ENCODE results near the gene C17orf50. TPM values are rescaled to one million over a fixed set of nuclear protein-coding genes. Genes with fewer than 3 reads are reported as not detected.

C17orf50 gene
- total RNA-seq, 1 donor: not detected

DNA sequence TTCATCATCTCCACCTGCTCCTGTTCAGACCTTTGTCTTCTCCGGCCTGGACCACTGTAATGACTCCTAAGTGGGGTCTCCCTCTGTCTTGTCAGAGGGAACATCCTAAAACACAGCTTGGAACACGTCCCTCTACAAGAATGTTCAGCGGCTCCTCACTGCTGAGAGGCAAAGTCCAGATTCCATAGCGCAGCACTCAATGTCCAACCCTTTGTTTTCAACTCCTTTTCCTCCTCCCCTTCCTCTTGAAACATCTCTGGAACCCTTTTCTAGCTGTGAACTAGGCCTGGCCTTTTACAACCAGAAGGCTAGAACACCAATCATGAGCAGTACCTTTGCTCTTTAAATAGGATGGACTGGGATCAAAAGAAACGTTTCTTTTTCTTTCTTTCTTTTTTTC, 914 bp downstream of the C17orf50 start:
- DNase-seq (ENCODE audit: low read depth): no peak
- TF ChIP-seq, protein P1, sequence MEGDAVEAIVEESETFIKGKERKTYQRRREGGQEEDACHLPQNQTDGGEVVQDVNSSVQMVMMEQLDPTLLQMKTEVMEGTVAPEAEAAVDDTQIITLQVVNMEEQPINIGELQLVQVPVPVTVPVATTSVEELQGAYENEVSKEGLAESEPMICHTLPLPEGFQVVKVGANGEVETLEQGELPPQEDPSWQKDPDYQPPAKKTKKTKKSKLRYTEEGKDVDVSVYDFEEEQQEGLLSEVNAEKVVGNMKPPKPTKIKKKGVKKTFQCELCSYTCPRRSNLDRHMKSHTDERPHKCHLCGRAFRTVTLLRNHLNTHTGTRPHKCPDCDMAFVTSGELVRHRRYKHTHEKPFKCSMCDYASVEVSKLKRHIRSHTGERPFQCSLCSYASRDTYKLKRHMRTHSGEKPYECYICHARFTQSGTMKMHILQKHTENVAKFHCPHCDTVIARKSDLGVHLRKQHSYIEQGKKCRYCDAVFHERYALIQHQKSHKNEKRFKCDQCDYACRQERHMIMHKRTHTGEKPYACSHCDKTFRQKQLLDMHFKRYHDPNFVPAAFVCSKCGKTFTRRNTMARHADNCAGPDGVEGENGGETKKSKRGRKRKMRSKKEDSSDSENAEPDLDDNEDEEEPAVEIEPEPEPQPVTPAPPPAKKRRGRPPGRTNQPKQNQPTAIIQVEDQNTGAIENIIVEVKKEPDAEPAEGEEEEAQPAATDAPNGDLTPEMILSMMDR (IDR thresholded peaks at IDR 0.05; ENCODE audit: insufficient read depth, low read length): no peak
- H3K4me3 ChIP-seq (ENCODE audit: low read depth, low read length): no peak overlapping the region

GRCh38 chr17:35763767-35764122, 3.1 kb downstream of the C17orf50 start:
- TF ChIP-seq, protein P1 (IDR thresholded peaks at IDR 0.05; ENCODE audit: insufficient read depth, low read length): no peak
- peak overlapping the region; percentile 39 for H3K4me3 ChIP-seq (ENCODE audit: low read depth, low read length)
- no peak for DNase-seq (ENCODE audit: low read depth)

- H3K4me3 ChIP-seq (ENCODE audit: low read depth, low read length): peak overlapping the region; percentile 50
- TF ChIP-seq, protein P1 (IDR thresholded peaks at IDR 0.05; ENCODE audit: insufficient read depth, low read length): peak; percentile 85
- peak; percentile 72 for DNase-seq (ENCODE audit: low read depth)
Measured at GRCh38 chr17:35764123-35764991, 3.7 kb downstream of the C17orf50 start.

DNA sequence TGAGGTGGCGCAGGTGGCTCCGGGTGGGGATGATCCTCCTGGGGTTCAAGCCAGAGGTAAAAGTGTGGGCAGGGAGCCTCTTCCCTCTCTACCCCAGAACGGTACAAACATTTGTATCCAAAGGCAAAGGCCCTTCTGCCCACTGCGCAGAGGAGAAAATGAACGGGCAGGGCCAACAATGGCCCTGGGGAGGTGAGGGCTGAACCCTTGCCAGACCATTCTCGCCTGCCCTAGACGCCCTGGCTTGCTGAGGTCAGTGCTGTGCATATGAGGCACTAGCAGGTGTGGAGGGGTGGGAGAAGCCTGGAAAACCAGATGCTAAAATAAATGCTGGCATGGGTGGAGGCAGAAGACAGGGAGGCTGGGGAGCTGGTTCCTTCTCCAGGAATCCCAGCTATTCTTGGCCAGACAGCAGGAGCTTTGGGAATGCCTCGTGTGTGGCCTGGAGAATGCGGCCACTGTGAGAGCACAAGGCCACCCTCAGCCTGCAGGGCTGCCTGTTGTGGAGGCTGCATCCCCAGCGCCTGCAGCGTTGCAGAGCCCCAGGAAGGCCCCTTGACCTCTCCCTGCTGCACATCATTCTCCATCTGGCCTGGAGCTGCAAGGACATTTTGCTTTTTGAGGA, 4.5 kb downstream of the C17orf50 start:
- no peak for DNase-seq (ENCODE audit: low read depth)
- no peak overlapping the region for H3K4me3 ChIP-seq (ENCODE audit: low read depth, low read length)
- TF ChIP-seq, protein P1 (IDR thresholded peaks at IDR 0.05; ENCODE audit: insufficient read depth, low read length): no peak

DNA sequence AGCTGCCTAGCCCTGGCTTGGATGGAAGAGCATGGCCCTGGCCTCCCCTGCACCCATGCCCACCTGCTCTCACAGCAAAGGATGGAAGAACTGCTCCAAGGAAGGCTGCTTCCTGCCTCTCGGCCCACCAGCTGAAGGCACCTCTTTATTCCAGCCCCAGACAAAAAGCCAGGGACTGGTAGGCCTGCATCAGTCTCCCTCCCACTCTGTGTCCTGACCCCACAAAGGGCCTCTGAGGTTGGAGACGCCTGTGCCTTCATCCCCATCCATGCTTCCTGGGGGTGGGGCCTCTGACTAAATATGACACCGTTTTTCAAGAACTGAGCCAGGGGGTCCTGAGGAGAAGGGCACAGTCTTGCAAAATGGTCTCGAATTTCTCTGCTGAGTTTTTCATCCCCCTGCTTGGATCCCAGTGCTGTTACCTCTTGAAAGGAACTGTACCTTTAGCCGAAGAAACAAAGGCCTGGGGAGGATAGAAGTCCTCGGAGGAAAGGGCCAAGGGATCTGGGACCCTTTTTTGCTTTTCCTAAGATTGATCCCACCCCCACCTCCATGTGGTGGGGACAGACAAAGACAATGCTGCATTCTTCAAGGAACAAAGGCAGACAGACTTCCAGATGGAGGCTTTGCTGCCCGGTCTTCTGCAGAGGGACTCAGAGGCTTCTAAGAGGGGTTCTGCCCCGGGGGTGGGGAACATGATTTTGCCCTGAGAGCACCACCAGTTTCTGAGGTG, 5.2 kb downstream of the C17orf50 start:
- TF ChIP-seq, protein P1 (IDR thresholded peaks at IDR 0.05; ENCODE audit: insufficient read depth, low read length): no peak
- no peak overlapping the region for H3K4me3 ChIP-seq (ENCODE audit: low read depth, low read length)
- no peak for DNase-seq (ENCODE audit: low read depth)

DNA sequence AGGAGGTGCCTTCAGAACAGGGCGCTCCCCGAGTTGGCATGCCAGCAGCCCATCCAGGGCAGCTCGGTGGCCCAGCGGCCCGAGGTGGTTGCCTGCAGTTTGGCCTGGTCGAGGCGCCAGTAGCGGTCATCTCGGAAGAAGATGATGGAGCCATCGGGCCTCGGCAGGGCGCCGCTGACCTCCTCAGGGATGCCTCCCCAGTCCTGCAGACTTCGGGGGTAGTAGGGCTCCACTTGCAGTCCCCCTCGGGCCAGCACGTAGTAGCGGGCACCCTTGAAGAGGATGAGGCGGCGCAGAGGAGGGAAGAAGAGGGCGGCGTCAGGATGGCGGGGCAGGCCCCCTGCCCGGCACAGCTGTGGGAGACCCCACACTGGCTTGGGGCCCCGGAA, 5.8 kb downstream of the C17orf50 start:
- TF ChIP-seq, protein P1 (IDR thresholded peaks at IDR 0.05; ENCODE audit: insufficient read depth, low read length): no peak
- no peak for DNase-seq (ENCODE audit: low read depth)
- no peak overlapping the region for H3K4me3 ChIP-seq (ENCODE audit: low read depth, low read length)

Data from fibroblast of the aortic adventitia (primary cell).